Spleen (tissue), 11 donors: ENCODE data around the gene LIPT1. TPM values are rescaled to one million over a fixed set of nuclear protein-coding genes. Genes with fewer than 3 reads are reported as not detected.
A peak's percentile ranks its signal among the peaks of the same experiment; 100 is the strongest.

ENCODE experiments used
- DNase-seq: peaks from one replicate; pipeline ENCODE4 v3.0.0-alpha.2; 2020
- H3K27ac ChIP-seq, 8 donors: fragments of 200-600 bp; sonication (generic) in 7 of 8; 1 replicate in 4 of 8; 2 replicates in 4 of 8; pipeline versions ENCODE4 v1.5.0 to v1.8.0; 2016 to 2021; ENCODE audit warnings: inconsistent platforms in 4 of 8, mild to moderate bottlenecking in 4 of 8, moderate library complexity in 1 of 8
- H3K27me3 ChIP-seq, 7 donors: fragments of 200-600 bp; sonication (generic) in 6 of 7; replicated peaks in 1 of 7; 1 replicate in 4 of 7; 2 replicates in 3 of 7; pipeline versions ENCODE4 v1.5.0 to v1.8.0; 2016 to 2021; ENCODE audit warnings: inconsistent platforms in 3 of 7, mild to moderate bottlenecking in 1 of 7
- H3K36me3 ChIP-seq, 6 donors: fragments of 200-600 bp; sonication (generic) in 5 of 6; 1 replicate in 4 of 6; 2 replicates in 2 of 6; pipeline versions ENCODE4 v1.5.0 to v1.8.0; 2016 to 2021; ENCODE audit warnings: inconsistent platforms in 2 of 6
- H3K4me1 ChIP-seq, 6 donors: fragments of 200-600 bp; sonication (generic) in 5 of 6; 1 replicate in 3 of 6; 2 replicates in 3 of 6; pipeline versions ENCODE4 v1.5.0 to v1.8.0; 2016 to 2021; ENCODE audit warnings: inconsistent platforms in 3 of 6
- H3K4me3 ChIP-seq, 8 donors: fragments of 200-600 bp; sonication (generic) in 7 of 8; 1 replicate in 4 of 8; 2 replicates in 4 of 8; pipeline versions ENCODE4 v1.5.0 to v1.8.0; 2016 to 2021; ENCODE audit warnings: inconsistent platforms in 4 of 8, mild to moderate bottlenecking in 4 of 8, moderate library complexity in 2 of 8
- H3K9me3 ChIP-seq, 8 donors: fragments of 200-600 bp; sonication (generic) in 7 of 8; 1 replicate in 4 of 8; 2 replicates in 4 of 8; pipeline versions ENCODE4 v1.5.0 to v1.8.0; 2016 to 2021; ENCODE audit warnings: inconsistent platforms in 4 of 8
- POLR2A ChIP-seq, 3 donors: fragments of 450-650 bp; IDR thresholded peaks; one replicate each; pipeline ENCODE4 v1.5.1; 2017; ENCODE audit warnings: antibody characterized with exemption in 3 of 3, mild to moderate bottlenecking in 1 of 3
- POLR2AphosphoS5 ChIP-seq, 3 donors: sonication (generic); formaldehyde crosslinking; IDR thresholded peaks; one replicate each; pipeline ENCODE4 v1.5.1; 2017; ENCODE audit warnings: antibody characterized with exemption in 3 of 3
- WGBS, 5 donors: extraction: QIAGEN DNeasy Blood & Tissue Kit in 3 of 5; methylation state at CpG; one replicate each; pipeline versions ENCODE4 v1.1.5 to v1.1.7; 2013 to 2018; 5-methylcytosine and 5-hydroxymethylcytosine counted together
- intact Hi-C: fragments of 100-400 bp; cut with DNase I; formaldehyde crosslinking; loops from one replicate; pipeline ENCODE4 v1.15.0; 2023; ENCODE audit warnings: low total_unique reads
- polyA plus RNA-seq, 3 donors: library from polyadenylated mRNA; stranded (reverse); fragments of 200-250 nt; gene quantifications; one replicate each; pipeline ENCODE4 v1.2.1, GENCODE V29; 2013
- total RNA-seq, 7 donors: library from RNA; depleted of rRNA in 3 of 7; stranded (reverse); fragments of >200 nt in 3 of 7; fragmentation: NEBNext Ultra II Directional in 4 of 7; extraction: Animal tissue kit (Norgen Biotek cat#: 25700) in 4 of 7; gene quantifications; one replicate each; pipeline versions ENCODE4 v1.1.0 to v1.2.1, GENCODE V29; 2016 to 2021
- TF ChIP-seq, protein P1 (sequence below), 11 experiments: fragments of 200-600 bp in 7 of 11; fragments of 450-650 bp in 4 of 11; sonication (generic) in 4 of 11; IDR thresholded peaks in 8 of 11; conservative IDR thresholded peaks in 3 of 11; 1 replicate in 7 of 11; 2 replicates in 4 of 11; pipeline versions ENCODE4 v1.4.0 to v1.8.0; 2016 to 2021; ENCODE audit warnings: antibody characterized with exemption in 11 of 11, inconsistent platforms in 4 of 11, mild to moderate bottlenecking in 1 of 11
- donor health status: healthy with polysubstance abuse.
- donor health status: DM: no; HTN: no; CAD: no; lungs with moderate emphysema.
- donor health status: DM: no; HTN: no; CAD: no.
- donor health status: Bipolar disorder and iron deficiency.
- donor health status: healthy.
- donor health status: DM: no; HTN: no; CAD: no.
- donor health status: DM: yes; HTN: yes; CAD: no.

The LIPT1 gene
- total and polyA plus RNA-seq, 10 donors: 10.4 to 20.8 (median 16.1) TPM

DNA sequence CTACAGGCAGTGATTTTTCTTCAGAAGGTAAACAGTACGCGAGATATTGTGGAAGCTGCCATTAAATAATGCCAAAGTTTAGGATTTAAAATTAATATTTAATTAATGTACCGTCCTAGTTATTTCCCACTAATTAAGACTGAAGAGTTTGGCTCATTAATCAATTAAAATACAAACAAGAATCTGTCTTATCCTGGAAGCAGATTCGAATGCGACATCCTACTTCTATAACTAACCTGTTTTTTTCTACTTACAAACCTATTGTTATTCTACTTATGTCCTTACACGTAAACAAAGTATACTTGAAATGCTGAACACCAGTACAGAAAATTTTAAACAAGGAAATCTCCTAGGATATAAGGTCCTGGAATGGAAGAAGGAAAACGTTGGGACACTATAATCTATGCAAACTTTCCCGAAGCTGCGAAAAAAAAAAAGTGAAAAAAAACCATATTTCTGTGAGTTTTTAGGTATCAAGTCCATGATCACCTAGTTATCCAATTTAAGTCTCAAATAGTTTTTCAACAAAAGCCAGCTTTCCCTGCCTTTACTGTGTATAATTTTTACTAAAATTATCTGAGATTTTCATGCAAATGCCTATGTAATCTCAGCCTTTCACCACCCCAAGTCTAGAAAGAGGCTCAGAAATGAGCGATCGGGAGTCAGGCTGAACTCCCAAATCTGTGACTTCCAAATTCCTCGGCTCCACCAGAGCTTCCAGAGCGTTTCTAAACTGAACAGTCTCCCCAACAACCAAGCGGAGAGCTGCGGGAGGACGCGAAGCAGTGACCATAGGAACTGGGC is 14.5 kb upstream of the LIPT1 start:
- Histone ChIP-seq H3K4me1 (peaks cover 0 to 36% (median 19%) of the 10 kb centered on the region in 6 donors), H3K27ac (peak overlapping the region; percentile 79 to 97 (median 90)), H3K9me3 (no peaks in the 10 kb centered on the region), H3K27me3 (no peaks in the 10 kb centered on the region), H3K36me3 (no peaks in the 10 kb centered on the region), H3K4me3 (peak overlapping the region; percentile 66 to 96 (median 81))
- WGBS, 5 donors: 30 to 35% (median 32%) methylated on average over 17 of the region's 17 CpGs
- no peak for TF ChIP-seq POLR2AphosphoS5 (IDR thresholded peaks at IDR 0.05)
- no peak for TF ChIP-seq POLR2A (IDR thresholded peaks at IDR 0.05)
- TF ChIP-seq, protein P1, sequence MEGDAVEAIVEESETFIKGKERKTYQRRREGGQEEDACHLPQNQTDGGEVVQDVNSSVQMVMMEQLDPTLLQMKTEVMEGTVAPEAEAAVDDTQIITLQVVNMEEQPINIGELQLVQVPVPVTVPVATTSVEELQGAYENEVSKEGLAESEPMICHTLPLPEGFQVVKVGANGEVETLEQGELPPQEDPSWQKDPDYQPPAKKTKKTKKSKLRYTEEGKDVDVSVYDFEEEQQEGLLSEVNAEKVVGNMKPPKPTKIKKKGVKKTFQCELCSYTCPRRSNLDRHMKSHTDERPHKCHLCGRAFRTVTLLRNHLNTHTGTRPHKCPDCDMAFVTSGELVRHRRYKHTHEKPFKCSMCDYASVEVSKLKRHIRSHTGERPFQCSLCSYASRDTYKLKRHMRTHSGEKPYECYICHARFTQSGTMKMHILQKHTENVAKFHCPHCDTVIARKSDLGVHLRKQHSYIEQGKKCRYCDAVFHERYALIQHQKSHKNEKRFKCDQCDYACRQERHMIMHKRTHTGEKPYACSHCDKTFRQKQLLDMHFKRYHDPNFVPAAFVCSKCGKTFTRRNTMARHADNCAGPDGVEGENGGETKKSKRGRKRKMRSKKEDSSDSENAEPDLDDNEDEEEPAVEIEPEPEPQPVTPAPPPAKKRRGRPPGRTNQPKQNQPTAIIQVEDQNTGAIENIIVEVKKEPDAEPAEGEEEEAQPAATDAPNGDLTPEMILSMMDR (IDR thresholded peaks at IDR 0.05 in 8 of 11, conservative IDR thresholded peaks at IDR 0.05 in 3 of 11): no peak
- no peak for DNase-seq
- intact Hi-C loops: no loop called here

DNA sequence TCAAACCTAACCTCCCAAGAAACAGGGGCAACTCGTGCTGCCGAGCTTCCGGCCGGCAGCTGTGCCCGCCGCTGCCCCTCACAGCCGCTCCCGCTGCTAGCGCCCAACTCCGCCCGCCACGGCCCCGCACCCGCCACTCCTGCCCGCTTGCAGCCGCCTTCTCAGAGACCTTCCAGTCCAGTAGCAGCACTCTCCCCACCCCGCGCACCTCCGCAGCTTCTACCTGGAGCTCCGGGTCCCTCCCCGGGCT is 14.0 kb upstream of the LIPT1 start:
- TF ChIP-seq, protein P1 (IDR thresholded peaks at IDR 0.05 in 8 of 11, conservative IDR thresholded peaks at IDR 0.05 in 3 of 11): no peak
- no peak for TF ChIP-seq POLR2AphosphoS5 (IDR thresholded peaks at IDR 0.05)
- TF ChIP-seq POLR2A (IDR thresholded peaks at IDR 0.05): peak in 1 of 3 donors; percentile 63
- peak overlapping the region; percentile 79 to 97 (median 90) for H3K27ac ChIP-seq

DNA sequence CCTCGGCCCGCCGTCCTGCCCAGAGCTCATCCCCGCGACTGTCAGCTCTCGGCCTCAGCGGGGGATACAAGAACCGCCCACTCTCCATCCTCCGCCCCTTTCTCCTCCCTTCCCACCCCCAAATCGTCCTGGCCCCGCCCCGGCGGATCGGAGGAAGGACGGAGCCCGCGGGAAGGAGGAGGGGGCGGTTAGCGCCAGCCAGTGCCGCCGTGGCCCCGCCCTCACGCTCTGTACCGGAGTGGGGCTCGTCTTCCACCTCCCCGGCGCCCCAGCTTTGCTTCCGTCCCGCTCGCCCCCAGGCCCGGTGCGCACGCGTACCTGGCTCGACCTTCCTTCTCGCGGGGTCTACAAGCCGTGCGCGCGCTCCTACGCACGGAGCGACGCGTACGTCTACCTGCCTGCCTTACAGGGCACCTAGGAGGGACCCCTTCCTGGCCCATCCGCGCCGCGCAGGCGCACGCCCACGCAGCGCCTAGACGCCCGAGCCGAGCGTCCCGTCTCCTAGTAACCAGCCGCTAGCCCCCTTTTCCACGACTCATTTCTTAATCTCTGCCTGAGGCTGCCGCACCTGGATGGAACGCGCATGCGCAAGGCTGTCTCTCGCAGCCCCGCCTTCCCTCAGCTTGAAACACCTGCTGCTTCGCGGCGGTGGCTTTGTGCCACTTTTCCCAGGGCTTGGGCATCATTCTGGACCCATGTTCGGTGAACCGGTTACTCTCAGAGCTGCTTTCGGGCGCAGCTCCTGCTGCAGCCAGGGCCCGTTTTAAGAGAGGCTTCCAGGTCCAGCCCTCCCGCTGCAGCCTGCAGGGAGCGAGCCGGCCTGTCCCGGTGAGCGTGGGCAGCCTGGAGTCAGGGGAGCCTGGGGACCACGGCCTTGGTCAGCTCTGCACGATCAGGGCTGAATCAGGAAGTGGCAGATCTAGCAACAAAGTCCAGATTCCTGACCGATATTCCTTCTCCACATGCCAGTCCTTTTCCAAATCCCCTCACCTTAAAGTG is 13.4 kb upstream of the LIPT1 start, which contains the start of gene C2orf15:
Gene C2orf15 (plus strand): TSS at position 598 of the 999 bp plus-strand sequence. CDS start 8,852 bp downstream, outside the sequence.
- WGBS, 5 donors: 0 to 1% (median 1%) methylated on average over 71 to 84 of the region's 84 CpGs
- peak; percentile 100 for DNase-seq
- Histone ChIP-seq H3K9me3 (no peaks in the 10 kb centered on the region), H3K4me1 (peaks cover 0 to 36% (median 19%) of the 10 kb centered on the region in 6 donors), H3K27ac (peak within 1 kb of the TSS; percentile 79 to 97 (median 90)), H3K27me3 (no peaks in the 10 kb centered on the region), H3K36me3 (no peaks in the 10 kb centered on the region), H3K4me3 (peak within 1 kb of the TSS; percentile 66 to 96 (median 81))
- TF ChIP-seq, protein P1 (IDR thresholded peaks at IDR 0.05 in 8 of 11, conservative IDR thresholded peaks at IDR 0.05 in 3 of 11): peak in 2 of 11 experiments; percentile 15 to 42
- TF ChIP-seq POLR2A (IDR thresholded peaks at IDR 0.05) (peak in 1 of 3 donors; percentile 91), POLR2AphosphoS5 (IDR thresholded peaks at IDR 0.05) (peak; percentile 92 to 97 (median 93))
- intact Hi-C loops: no loop called here

More for the DNA sequence above, 14.0 kb upstream of the LIPT1 start:
- Histone ChIP-seq H3K9me3 (no peaks in the 10 kb centered on the region), H3K36me3 (no peaks in the 10 kb centered on the region), H3K4me3 (peak overlapping the region; percentile 66 to 96 (median 81)), H3K27me3 (no peaks in the 10 kb centered on the region), H3K4me1 (peaks cover 0 to 36% (median 19%) of the 10 kb centered on the region in 6 donors)
- DNase-seq: no peak
- intact Hi-C loops: no loop called here
- WGBS, 5 donors: 0 to 2% (median 0%) methylated on average over 20 to 21 of the region's 21 CpGs
